Measurements from ENCODE around the gene SUV39H2.
"Not testable (repeated sequence)": the region's sequence is repeated elsewhere in the genome, so short reads cannot be mapped to it uniquely, and the experiment has no call there.

The SUV39H2 gene

DNA sequence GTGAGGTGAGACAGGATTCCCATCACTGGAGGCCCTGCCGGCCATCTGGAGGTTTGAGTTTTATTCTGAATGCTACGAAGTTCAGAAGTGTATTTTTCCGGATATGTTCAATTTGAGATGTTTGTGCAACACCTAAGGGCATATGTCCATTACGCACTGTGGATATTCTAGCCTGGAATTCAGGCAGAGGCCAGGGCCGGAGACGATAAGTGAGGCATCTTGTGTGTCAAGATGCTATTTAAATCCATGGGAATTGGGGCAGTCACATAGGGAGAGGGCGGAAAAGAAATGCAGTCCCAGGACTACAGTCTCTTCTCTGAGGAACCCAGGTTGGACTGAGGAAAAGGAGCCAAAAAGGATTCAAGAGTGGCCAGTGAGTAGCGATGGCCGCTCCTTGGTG lies 1.9 kb upstream of the SUV39H2 start:
- no peak for DNase-seq (ENCODE audit: low read depth)

- peak; percentile 22 for DNase-seq (ENCODE audit: low read depth)
Measured at GRCh38 chr10:14879124-14879927, 660 bp downstream of the SUV39H2 start.

GRCh38 chr10:14879928-14880193 lies 1.2 kb downstream of the SUV39H2 start:
- DNase-seq (ENCODE audit: low read depth) = no peak

GRCh38 chr10:14880229-14880628 lies 1.6 kb downstream of the SUV39H2 start:
- no peak for DNase-seq (ENCODE audit: low read depth)

DNA sequence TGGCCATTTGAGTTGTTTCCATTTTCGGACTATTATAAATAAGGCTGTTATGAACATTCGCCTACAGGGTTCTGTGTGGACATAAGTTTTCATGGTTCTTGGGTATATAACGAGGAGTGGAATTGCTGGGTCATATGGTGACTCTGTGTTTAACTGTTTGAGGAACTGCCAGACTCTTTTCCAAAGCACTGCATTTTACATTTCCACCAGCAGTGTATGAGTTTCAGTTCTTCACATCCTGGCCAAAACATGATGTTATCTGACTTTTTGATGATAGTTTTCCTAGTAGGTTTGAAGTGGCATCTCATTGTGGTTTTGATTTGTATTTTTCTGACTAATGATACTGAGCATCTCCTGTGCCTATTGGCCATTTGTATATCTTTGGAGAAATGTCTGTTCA lies 5.4 kb downstream of the SUV39H2 start:
- no peak for DNase-seq (ENCODE audit: low read depth)

GRCh38 chr10:14889318-14889717 lies 10.7 kb downstream of the SUV39H2 start:
- DNase-seq (ENCODE audit: low read depth) = no peak

GRCh38 chr10:14891151-14891550 lies 12.5 kb downstream of the SUV39H2 start:
- DNase-seq (ENCODE audit: low read depth) = no peak

DNA sequence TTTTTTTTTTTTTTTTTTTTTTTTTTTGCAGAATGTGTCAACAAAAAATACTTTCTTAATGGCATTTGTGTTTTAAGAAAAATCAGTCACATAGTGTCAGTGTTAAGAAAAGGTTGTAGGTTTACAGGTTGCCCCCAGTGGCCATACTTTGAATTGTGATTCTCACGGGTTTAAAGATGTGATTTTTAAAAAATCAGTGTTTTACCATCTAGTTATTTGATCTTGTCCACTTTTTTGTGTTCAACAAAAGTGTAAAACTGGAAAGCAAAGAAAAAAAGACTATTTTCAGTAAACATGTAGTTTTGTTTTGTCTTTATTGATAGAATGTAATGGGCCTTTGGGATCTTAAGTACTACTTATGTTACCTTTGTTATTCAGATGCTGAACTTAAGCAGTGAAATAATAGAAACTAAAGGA lies 25.7 kb downstream of the SUV39H2 start:
- DNase-seq (ENCODE audit: low read depth) = no peak

DNA sequence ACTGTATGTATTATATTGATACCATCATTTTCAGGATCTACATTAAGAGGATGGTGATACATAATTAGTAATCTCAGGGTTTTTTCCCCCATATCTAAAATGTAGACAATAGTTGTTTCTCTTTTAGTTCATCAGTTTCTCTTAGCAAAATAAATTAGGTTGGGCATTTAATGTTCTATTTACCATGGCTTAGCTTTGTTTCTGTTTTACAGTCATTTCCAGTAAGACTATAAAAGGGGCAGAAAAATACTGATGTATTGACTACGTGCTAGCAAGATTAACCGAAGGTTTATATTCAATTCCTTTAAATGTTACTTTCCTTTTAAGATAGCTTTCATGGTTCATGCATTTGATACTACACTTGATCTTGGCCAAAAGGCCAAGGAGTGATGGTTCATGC lies 26.2 kb downstream of the SUV39H2 start:
- DNase-seq (ENCODE audit: low read depth) = no peak

GRCh38 chr10:14905890-14906289 lies 27.2 kb downstream of the SUV39H2 start:
- DNase-seq (ENCODE audit: low read depth) = no peak

DNA sequence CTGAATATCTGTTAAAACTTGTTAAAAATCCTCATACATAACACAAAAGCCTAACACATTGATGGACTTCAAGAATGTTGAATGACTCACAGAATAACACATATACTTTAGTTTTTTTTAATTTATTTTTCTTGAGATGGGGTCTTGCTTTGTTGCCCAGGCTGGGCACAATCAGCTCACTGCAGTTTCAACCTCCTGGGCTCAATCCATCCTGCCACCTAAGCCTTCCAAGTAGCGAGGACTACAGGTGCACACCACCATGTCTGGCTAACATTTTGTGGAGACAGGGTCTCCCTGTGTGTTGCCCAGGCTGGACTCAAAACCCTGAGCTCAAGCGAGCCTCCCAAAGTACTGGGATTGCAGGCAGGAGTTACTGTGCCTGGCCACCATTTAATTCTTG lies 28.1 kb downstream of the SUV39H2 start:
- DNase-seq (ENCODE audit: low read depth) = no peak

GRCh38 chr10:14907591-14907990 lies 28.9 kb downstream of the SUV39H2 start:
- not testable (repeated sequence) for DNase-seq (ENCODE audit: low read depth)

- no peak for DNase-seq (ENCODE audit: low read depth)
Measured at GRCh38 chr10:14909101-14909500, 30.4 kb downstream of the SUV39H2 start.

DNA sequence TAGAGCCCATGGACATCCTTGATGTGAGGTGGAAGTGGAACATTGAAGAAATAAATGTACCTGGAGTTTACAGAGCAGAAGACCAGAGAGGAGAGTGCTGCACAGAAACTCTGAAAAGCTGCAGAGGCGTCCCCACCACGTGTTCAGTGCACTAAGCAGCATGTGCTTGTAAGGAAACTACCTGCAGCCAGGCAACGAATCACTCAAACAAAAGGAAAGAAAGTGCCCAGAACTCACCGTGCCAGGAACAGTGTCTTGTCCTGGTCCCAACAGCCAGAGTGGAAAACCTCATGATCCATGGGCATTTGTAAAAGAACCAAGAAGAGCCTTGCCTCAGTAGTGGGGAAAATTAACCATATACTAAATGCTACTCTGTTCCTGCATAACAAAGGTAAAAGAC lies 32.3 kb downstream of the SUV39H2 start:
- no peak for DNase-seq (ENCODE audit: low read depth)

- DNase-seq (ENCODE audit: low read depth) = no peak
Measured at GRCh38 chr10:14911801-14912200, 33.1 kb downstream of the SUV39H2 start.

GRCh38 chr10:14916600-14916999 lies 37.9 kb downstream of the SUV39H2 start:
- no peak for DNase-seq (ENCODE audit: low read depth)

DNA sequence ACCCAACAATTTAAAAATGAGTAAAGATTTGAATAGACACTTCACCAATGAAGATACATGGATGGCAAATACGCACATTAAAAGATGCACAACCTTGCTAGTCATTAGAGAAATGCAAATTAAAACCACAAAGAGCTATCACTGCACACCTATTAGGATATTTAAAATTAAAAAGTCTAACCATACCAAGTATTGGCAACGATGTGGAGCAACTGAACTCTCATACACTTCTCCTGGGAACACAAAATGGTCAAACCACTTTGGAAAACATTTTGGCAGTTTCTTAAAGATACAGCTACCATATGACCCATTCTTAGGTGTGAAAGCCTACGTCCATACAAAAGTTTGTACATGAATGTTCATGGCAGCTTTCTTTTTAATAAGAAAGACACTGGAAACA lies 39.2 kb downstream of the SUV39H2 start:
- DNase-seq (ENCODE audit: low read depth) = no peak

GRCh38 chr10:14918964-14919363 lies 40.3 kb downstream of the SUV39H2 start:
- DNase-seq (ENCODE audit: low read depth) = no peak

DNA sequence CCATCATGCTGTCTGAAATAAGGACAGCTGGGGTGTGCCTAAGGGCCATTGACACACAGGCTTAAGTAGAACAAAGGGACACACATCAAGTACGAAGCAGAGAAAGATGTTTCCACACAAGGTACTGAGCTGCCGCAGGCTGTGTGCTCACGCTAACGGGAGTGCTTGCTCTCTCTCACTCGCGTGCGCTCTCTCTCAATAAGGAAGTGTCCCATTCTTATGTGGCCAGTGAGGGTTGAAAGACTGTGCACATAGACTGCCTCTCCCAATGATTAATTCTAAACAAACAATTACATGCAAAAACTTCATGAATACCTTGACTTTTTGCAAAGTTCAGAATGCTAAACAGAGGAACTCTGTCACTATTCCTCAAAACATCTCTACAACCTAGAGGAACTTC lies 45.3 kb downstream of the SUV39H2 start:
- no peak for DNase-seq (ENCODE audit: low read depth)

DNA sequence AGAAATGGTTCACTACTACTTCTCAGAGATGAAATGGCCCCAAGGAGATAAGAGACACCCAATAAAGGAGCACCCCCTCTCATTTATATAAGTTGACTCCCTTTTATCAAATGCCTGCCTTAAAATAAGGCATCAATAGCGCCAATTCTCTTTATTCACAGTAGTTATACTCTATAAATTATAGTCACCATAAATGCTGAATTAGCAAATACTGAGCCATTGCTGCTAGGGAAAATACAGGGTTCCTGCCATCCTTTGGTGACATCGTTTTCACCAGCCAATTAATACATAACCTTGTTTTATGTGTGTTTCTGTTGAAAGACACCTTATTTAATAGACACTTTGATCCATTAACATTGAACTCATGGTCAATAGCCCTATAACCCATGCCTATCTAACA lies 46.6 kb downstream of the SUV39H2 start:
- no peak for DNase-seq (ENCODE audit: low read depth)

DNA sequence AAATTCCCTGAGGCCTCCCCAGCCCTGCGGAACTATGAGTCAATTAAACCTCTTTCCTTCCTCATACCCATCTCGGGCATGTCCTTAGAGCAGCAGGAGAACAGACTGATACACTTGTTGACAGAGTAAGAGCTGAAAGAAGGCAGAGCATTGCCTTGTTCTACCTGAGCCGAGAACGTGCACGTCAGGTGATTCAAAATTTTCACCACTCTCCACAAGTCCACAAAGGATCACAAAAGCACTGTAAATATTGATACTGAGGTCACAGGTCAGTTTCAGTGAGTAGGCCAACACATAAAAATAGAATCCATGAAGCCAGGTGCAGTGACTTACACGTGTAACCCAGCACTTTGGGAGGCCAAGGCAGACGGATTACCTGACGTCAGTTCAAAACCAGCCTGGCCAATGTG lies 47.4 kb downstream of the SUV39H2 start:
- DNase-seq (ENCODE audit: low read depth) = no peak

DNA sequence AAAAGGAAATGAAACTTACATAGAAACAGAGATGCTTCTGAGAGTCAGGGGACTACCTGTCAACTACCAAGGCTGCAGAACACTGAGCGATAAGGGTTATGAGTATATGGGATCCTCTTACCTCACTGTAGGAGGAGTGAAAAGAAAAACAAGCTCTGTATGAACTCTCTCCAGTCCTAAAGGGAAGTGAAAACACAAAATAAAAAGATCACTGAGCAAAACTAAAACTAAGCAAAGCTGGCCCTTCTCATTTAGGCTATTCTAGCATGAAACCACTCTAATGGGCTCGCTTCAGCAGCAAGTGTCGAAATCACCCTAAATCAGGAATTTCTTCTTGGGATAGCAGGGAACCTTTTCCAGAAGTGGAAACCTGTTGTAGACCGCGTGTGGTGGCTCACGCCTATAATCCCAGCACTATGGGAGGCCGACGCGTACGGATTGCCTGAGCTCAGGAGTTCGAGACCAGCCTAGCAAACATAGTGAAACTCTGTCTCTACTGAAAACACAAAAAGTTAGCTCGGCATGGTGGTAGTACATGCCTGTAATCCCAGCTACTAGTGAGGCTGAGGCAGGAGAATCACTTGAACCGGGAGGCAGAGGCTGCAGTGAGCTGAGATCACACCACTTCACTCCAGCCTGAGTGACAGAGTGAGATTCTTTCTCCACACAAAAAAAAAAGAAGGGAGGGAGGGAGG lies 48.2 kb downstream of the SUV39H2 start:
- no peak for DNase-seq (ENCODE audit: low read depth)

DNA sequence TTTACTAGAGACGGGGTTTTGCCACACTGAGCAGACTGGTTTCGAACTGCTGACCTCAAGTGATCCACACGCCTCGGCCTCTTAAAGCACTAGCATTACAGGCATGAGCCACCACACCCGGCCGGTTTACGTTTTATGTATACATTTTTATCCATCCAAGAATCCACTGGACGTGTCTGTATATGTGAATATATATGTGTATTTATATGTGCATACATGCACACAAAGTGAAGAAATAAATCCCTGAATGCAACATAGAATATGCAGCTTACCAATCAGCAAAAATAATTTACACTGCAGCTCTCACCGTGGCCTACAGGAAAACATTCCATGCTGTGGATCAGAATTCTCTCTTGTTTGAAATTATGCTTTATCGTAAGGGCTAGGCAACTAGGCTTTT lies 51.9 kb downstream of the SUV39H2 start:
- DNase-seq (ENCODE audit: low read depth) = no peak

DNA sequence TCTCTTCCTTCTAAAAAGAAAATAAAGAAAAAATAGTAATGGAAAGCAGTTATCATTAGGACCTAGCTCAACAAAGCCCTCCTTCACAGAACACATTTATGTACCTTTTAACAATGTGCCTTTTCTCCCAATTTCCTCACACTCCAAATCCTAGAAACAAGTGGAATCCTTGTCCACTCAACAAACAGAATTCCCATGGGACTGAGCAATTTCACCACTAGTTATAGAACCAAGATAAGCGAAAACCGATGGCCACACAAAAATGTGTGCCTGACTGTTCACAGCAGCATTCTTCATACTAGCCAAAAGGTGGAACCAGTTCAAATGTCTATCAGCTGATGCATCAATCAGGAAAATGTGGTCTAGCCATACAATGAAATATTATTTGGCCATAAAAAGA lies 57.9 kb downstream of the SUV39H2 start:
- no peak for DNase-seq (ENCODE audit: low read depth)
